Activated CD8-positive, alpha-beta T cell treated with anti-CD3 and anti-CD28 coated beads, Interleukin-2, amount 10 ng/mL, durations not matched to agents 7 days and 5 days (primary cell): ENCODE measurements around the gene WFS1. TPM values are rescaled to one million over a fixed set of nuclear protein-coding genes. Genes with fewer than 3 reads are reported as not detected.

Source experiments
- ATAC-seq: fragments of 150-1000 bp; cut with Tn5 transposase; one replicate; pipeline ENCODE4 v1.10.0; 2021; ENCODE audit warnings: moderate library complexity
- CTCF ChIA-PET: fragments of 350-600 bp; sonication (Branson Sonifier 250); formaldehyde crosslinking; loops from one replicate; lab custom pipeline; 2021; ENCODE audit warnings: antibody characterized with exemption; lab: Charles Lee
- POLR2A ChIA-PET: fragments of 350-600 bp; sonication (Branson Sonifier 250); formaldehyde crosslinking; loops from one replicate; lab custom pipeline; 2021; ENCODE audit warnings: antibody characterized with exemption; lab: Charles Lee
- DNase-seq: peaks from one replicate; pipeline ENCODE4 v3.0.0-alpha.2; 2020
- H3K27ac Mint-ChIP-seq: one replicate; pipeline ENCODE4 v1.8.0; 2021; ENCODE audit warnings: mild to moderate bottlenecking, mixed read lengths
- H3K27me3 Mint-ChIP-seq: one replicate; pipeline ENCODE4 v1.8.0; 2021; ENCODE audit warnings: low read depth, mixed read lengths
- H3K36me3 Mint-ChIP-seq: one replicate; pipeline ENCODE4 v1.8.0; 2021; ENCODE audit warnings: low read depth, mixed read lengths
- H3K4me1 Mint-ChIP-seq: one replicate; pipeline ENCODE4 v1.8.0; 2021; ENCODE audit warnings: low read depth, mixed read lengths
- H3K4me3 Mint-ChIP-seq: one replicate; pipeline ENCODE4 v1.8.0; 2021; ENCODE audit warnings: mild to moderate bottlenecking, mixed read lengths
- H3K9me3 Mint-ChIP-seq: one replicate; pipeline ENCODE4 v1.8.0; 2022; ENCODE audit warnings: mixed read lengths; ENCODE audit not compliant: insufficient read depth
- total RNA-seq, 2 experiments: library from RNA; stranded (reverse); gene quantifications; one replicate each; pipeline ENCODE4 v1.2.3, GENCODE V29; 2021

Gene WFS1
- total RNA-seq, 2 experiments from 2014 or later, result 0.97 to 1.3 TPM

- no peak for DNase-seq
- no peaks in the 10 kb centered on the region for H3K36me3 Mint-ChIP-seq
- H3K4me1 Mint-ChIP-seq, result peaks cover 25% of the 10 kb centered on the region
- ATAC-seq, result no peak
- no peak overlapping the region for H3K4me3 Mint-ChIP-seq
- no peaks in the 10 kb centered on the region for H3K9me3 Mint-ChIP-seq
- peaks cover 38% of the 10 kb centered on the region for H3K27me3 Mint-ChIP-seq
- H3K27ac Mint-ChIP-seq, result no peak overlapping the region
- POLR2A ChIA-PET, result no interaction called here
- CTCF ChIA-PET, result interaction anchor here (1.0 to 5.6 kb wide), 5 partner anchors 14 to 67 kb away, joined by 3 to 46 read pairs (median 18); no protein-coding TSS in a partner anchor
These were observed 2.1 kb upstream of the WFS1 start for GRCh38 chr4:6267573-6267972.

GRCh38 chr4:6268650-6269615, 717 bp upstream of the WFS1 start:
- ATAC-seq, result peak; percentile 20
- Mint-ChIP-seq H3K27me3 (peaks cover 43% of the 10 kb centered on the region), H3K36me3 (no peaks in the 10 kb centered on the region), H3K27ac (no peak overlapping the region), H3K9me3 (no peaks in the 10 kb centered on the region), H3K4me3 (peak overlapping the region; percentile 72), H3K4me1 (peaks cover 25% of the 10 kb centered on the region)
- CTCF ChIA-PET, result interaction anchor here (1.0 to 4.2 kb wide), 5 partner anchors 18 to 65 kb away, joined by 3 to 32 read pairs (median 7); no protein-coding TSS in a partner anchor
- no peak for DNase-seq
- POLR2A ChIA-PET, result no interaction called here

GRCh38 chr4:6270636-6271121, 1.0 kb downstream of the WFS1 start:
- Mint-ChIP-seq H3K27me3 (peaks cover 49% of the 10 kb centered on the region), H3K36me3 (no peaks in the 10 kb centered on the region), H3K9me3 (no peaks in the 10 kb centered on the region), H3K4me1 (peaks cover 21% of the 10 kb centered on the region), H3K4me3 (peak overlapping the region; percentile 63), H3K27ac (no peak overlapping the region)
- ATAC-seq (no peak), DNase-seq (no peak)
- ChIA-PET POLR2A (interaction anchor here (0.5 kb wide), 1 partner anchor 1717 kb away, joined by 3 read pairs; no protein-coding TSS in a partner anchor), CTCF (interaction anchor here (1.3 to 4.2 kb wide), 4 partner anchors 20 to 61 kb away, joined by 4 to 32 read pairs (median 12); no protein-coding TSS in a partner anchor)

GRCh38 chr4:6271206-6271605, 1.6 kb downstream of the WFS1 start:
- no peaks in the 10 kb centered on the region for H3K9me3 Mint-ChIP-seq
- DNase-seq (no peak), ATAC-seq (no peak)
- ChIA-PET POLR2A (interaction anchor here (0.5 kb wide), 1 partner anchor 1718 kb away, joined by 3 read pairs; no protein-coding TSS in a partner anchor), CTCF (interaction anchor here (1.3 to 3.5 kb wide), 3 partner anchors 20 to 60 kb away, joined by 4 to 18 read pairs (median 7); no protein-coding TSS in a partner anchor)
- peaks cover 49% of the 10 kb centered on the region for H3K27me3 Mint-ChIP-seq
- peaks cover 21% of the 10 kb centered on the region for H3K4me1 Mint-ChIP-seq
- no peak overlapping the region for H3K27ac Mint-ChIP-seq
- no peak overlapping the region for H3K4me3 Mint-ChIP-seq
- no peaks in the 10 kb centered on the region for H3K36me3 Mint-ChIP-seq

GRCh38 chr4:6271701-6272465, 2.2 kb downstream of the WFS1 start:
- Mint-ChIP-seq H3K4me3 (no peak overlapping the region), H3K4me1 (peaks cover 21% of the 10 kb centered on the region), H3K36me3 (no peaks in the 10 kb centered on the region), H3K27me3 (peaks cover 45% of the 10 kb centered on the region), H3K27ac (no peak overlapping the region), H3K9me3 (no peaks in the 10 kb centered on the region)
- ChIA-PET CTCF (interaction anchor here (1.3 kb wide), 1 partner anchor 21 kb away, joined by 4 read pairs; no protein-coding TSS in a partner anchor), POLR2A (no interaction called here)
- DNase-seq (no peak), ATAC-seq (no peak)

- ChIA-PET CTCF (interaction anchor here (1.0 to 1.2 kb wide), 2 partner anchors 9 to 58 kb away, joined by 3 to 4 read pairs; no protein-coding TSS in a partner anchor), POLR2A (no interaction called here)
- Mint-ChIP-seq H3K9me3 (no peaks in the 10 kb centered on the region), H3K36me3 (no peaks in the 10 kb centered on the region), H3K4me1 (peaks cover 17% of the 10 kb centered on the region), H3K4me3 (no peak overlapping the region), H3K27ac (no peak overlapping the region), H3K27me3 (peaks cover 34% of the 10 kb centered on the region)
- DNase-seq (no peak), ATAC-seq (no peak)
These were observed 3.4 kb downstream of the WFS1 start for GRCh38 chr4:6272863-6273660.

GRCh38 chr4:6273661-6273990, 4.0 kb downstream of the WFS1 start:
- ChIA-PET POLR2A (no interaction called here), CTCF (interaction anchor here (0.6 to 1.2 kb wide), 3 partner anchors 9 to 57 kb away, joined by 3 to 4 read pairs (median 4); no protein-coding TSS in a partner anchor)

GRCh38 chr4:6275351-6275750, 5.7 kb downstream of the WFS1 start:
- H3K27ac Mint-ChIP-seq, result no peak overlapping the region
- no peak overlapping the region for H3K4me3 Mint-ChIP-seq
- no peaks in the 10 kb centered on the region for H3K36me3 Mint-ChIP-seq
- no peak for ATAC-seq
- CTCF ChIA-PET, result no interaction called here
- POLR2A ChIA-PET, result no interaction called here
- peaks cover 26% of the 10 kb centered on the region for H3K27me3 Mint-ChIP-seq
- DNase-seq, result no peak
- H3K9me3 Mint-ChIP-seq, result no peaks in the 10 kb centered on the region
- peaks cover 23% of the 10 kb centered on the region for H3K4me1 Mint-ChIP-seq

More at GRCh38 chr4:6273661-6273990, 4.0 kb downstream of the WFS1 start:
- Mint-ChIP-seq H3K4me3 (no peak overlapping the region), H3K27ac (no peak overlapping the region), H3K4me1 (peaks cover 20% of the 10 kb centered on the region), H3K27me3 (peaks cover 32% of the 10 kb centered on the region), H3K36me3 (no peaks in the 10 kb centered on the region), H3K9me3 (no peaks in the 10 kb centered on the region)
- DNase-seq, result no peak
- no peak for ATAC-seq

GRCh38 chr4:6275898-6276806, 6.5 kb downstream of the WFS1 start:
- Mint-ChIP-seq H3K4me3 (no peak overlapping the region), H3K27ac (no peak overlapping the region), H3K9me3 (no peaks in the 10 kb centered on the region), H3K4me1 (peaks cover 15% of the 10 kb centered on the region), H3K36me3 (no peaks in the 10 kb centered on the region), H3K27me3 (peaks cover 18% of the 10 kb centered on the region)
- ATAC-seq (no peak), DNase-seq (no peak)
- ChIA-PET CTCF (interaction anchor here (0.9 to 1.3 kb wide), 2 partner anchors 12 to 50 kb away, joined by 3 read pairs; no protein-coding TSS in a partner anchor), POLR2A (no interaction called here)

- H3K9me3 Mint-ChIP-seq, result no peaks in the 10 kb centered on the region
- H3K27ac Mint-ChIP-seq, result no peak overlapping the region
- ChIA-PET CTCF (no interaction called here), POLR2A (no interaction called here)
- H3K36me3 Mint-ChIP-seq, result no peaks in the 10 kb centered on the region
- no peak overlapping the region for H3K4me3 Mint-ChIP-seq
- DNase-seq (no peak), ATAC-seq (no peak)
- peaks cover 15% of the 10 kb centered on the region for H3K27me3 Mint-ChIP-seq
- peaks cover 13% of the 10 kb centered on the region for H3K4me1 Mint-ChIP-seq
These were observed 7.6 kb downstream of the WFS1 start for GRCh38 chr4:6277139-6277802.
